Loucy (cell line): ENCODE measurements around the gene QSER1.

Source experiments
- H2AFZ ChIP-seq: fragments of 200-600 bp; sonication (generic); 2 replicates; pipeline ENCODE4 v1.6.0; 2016; ENCODE audit warnings: antibody characterized with exemption, mild to moderate bottlenecking, low read length, moderate library complexity
- H3F3A ChIP-seq: fragments of 200-600 bp; 2 replicates; pipeline ENCODE4 v1.6.0; 2016; ENCODE audit warnings: antibody characterized with exemption, low read depth, mild to moderate bottlenecking
- H3K27me3 ChIP-seq: fragments of 200-600 bp; sonication (generic); 2 replicates; pipeline ENCODE4 v1.6.1; 2014; ENCODE audit warnings: low read length, mild to moderate bottlenecking; ENCODE audit not compliant: insufficient read depth, poor library complexity, severe bottlenecking
- H3K36me3 ChIP-seq: fragments of 200-600 bp; sonication (generic); 2 replicates; pipeline ENCODE4 v1.6.1; 2016; ENCODE audit warnings: low read length; ENCODE audit not compliant: insufficient read depth
- H3K4me1 ChIP-seq: fragments of 200-600 bp; sonication (generic); 2 replicates; pipeline ENCODE4 v1.5.1; 2014; ENCODE audit warnings: low read length, mild to moderate bottlenecking; ENCODE audit not compliant: insufficient read depth, poor library complexity, severe bottlenecking
- H3K4me2 ChIP-seq: fragments of 200-600 bp; sonication (generic); 2 replicates; pipeline ENCODE4 v1.6.0; 2014; ENCODE audit warnings: antibody characterized with exemption, low read length, low read depth, mild to moderate bottlenecking; ENCODE audit not compliant: poor library complexity, severe bottlenecking
- H3K4me3 ChIP-seq: fragments of 200-600 bp; sonication (generic); 2 replicates; pipeline ENCODE4 v1.5.1; 2014; ENCODE audit warnings: low read length, mild to moderate bottlenecking, mixed read lengths; ENCODE audit not compliant: poor library complexity, severe bottlenecking
- H3K79me2 ChIP-seq: fragments of 200-600 bp; sonication (generic); 2 replicates; pipeline ENCODE4 v1.6.1; 2014; ENCODE audit warnings: low read length; ENCODE audit not compliant: insufficient read depth
- H3K9ac ChIP-seq: fragments of 200-600 bp; sonication (generic); 2 replicates; pipeline ENCODE4 v1.6.0; 2014; ENCODE audit warnings: mild to moderate bottlenecking, low read depth, low read length, moderate library complexity; ENCODE audit not compliant: poor library complexity, severe bottlenecking
- H3K9me2 ChIP-seq: fragments of 200-600 bp; sonication (generic); replicated peaks from 2 replicates; pipeline ENCODE4 v1.6.1; 2016; ENCODE audit warnings: low read depth, low read length, mixed read lengths
- H3K9me3 ChIP-seq: fragments of 200-600 bp; sonication (generic); 2 replicates; pipeline ENCODE4 v1.6.1; 2014; ENCODE audit warnings: mild to moderate bottlenecking, antibody characterized with exemption, low read length, low read depth; ENCODE audit not compliant: insufficient read depth
- H4K20me1 ChIP-seq: fragments of 200-600 bp; sonication (generic); 2 replicates; pipeline ENCODE4 v1.6.0; 2014; ENCODE audit warnings: antibody characterized with exemption, low read length, mild to moderate bottlenecking; ENCODE audit not compliant: insufficient read depth, poor library complexity, severe bottlenecking
- CTCF ChIP-seq: fragments of 200-600 bp; sonication (generic); conservative IDR thresholded peaks from 2 replicates; pipeline ENCODE4 v1.5.1; 2014; ENCODE audit warnings: mild to moderate bottlenecking, antibody characterized with exemption, low read length
- EZH2phosphoT487 ChIP-seq: fragments of 200-600 bp; IDR thresholded peaks from 2 replicates; pipeline ENCODE4 v1.6.1; 2018; ENCODE audit warnings: antibody characterized with exemption, mild to moderate bottlenecking, moderate library complexity, borderline replicate concordance

QSER1 gene

GRCh38 chr11:32991898-32992297 lies 99.3 kb downstream of the QSER1 start:
- no peak overlapping the region for H3K4me3 ChIP-seq
- TF ChIP-seq CTCF (no peak), EZH2phosphoT487 (no peak)
- H2AFZ ChIP-seq: no peak overlapping the region
- no peaks in the 10 kb centered on the region for H3K79me2 ChIP-seq
- peaks cover 9% of the 10 kb centered on the region for H3K9me3 ChIP-seq
- H3K4me2 ChIP-seq: no peak overlapping the region
- H3K36me3 ChIP-seq: no peaks in the 10 kb centered on the region
- no peak overlapping the region for H3K9ac ChIP-seq
- H3K4me1 ChIP-seq: no peaks in the 10 kb centered on the region
- no peaks in the 10 kb centered on the region for H3F3A ChIP-seq
- no peaks in the 10 kb centered on the region for H3K27me3 ChIP-seq
- no peaks in the 10 kb centered on the region for H4K20me1 ChIP-seq
- no peaks in the 10 kb centered on the region for H3K9me2 ChIP-seq

GRCh38 chr11:33000181-33000580 lies 107.6 kb downstream of the QSER1 start:
- Histone ChIP-seq H3K9me3 (no peaks in the 10 kb centered on the region), H3K4me1 (peaks cover 7% of the 10 kb centered on the region), H3K27me3 (no peaks in the 10 kb centered on the region), H3F3A (0 out of 2 replicates have a peak, but pooled peaks cover 3% of the 10 kb centered on the region), H2AFZ (no peak overlapping the region), H3K4me2 (no peak overlapping the region), H3K36me3 (no peaks in the 10 kb centered on the region), H4K20me1 (no peaks in the 10 kb centered on the region), H3K79me2 (no peaks in the 10 kb centered on the region), H3K4me3 (no peak overlapping the region), H3K9ac (no peak overlapping the region), H3K9me2 (no peaks in the 10 kb centered on the region)
- TF ChIP-seq EZH2phosphoT487 (no peak), CTCF (no peak)

- H3K79me2 ChIP-seq: no peaks in the 10 kb centered on the region
- no peak overlapping the region for H3K4me3 ChIP-seq
- 0 out of 2 replicates have a peak, but pooled peaks cover 3% of the 10 kb centered on the region for H3F3A ChIP-seq
- no peak overlapping the region for H3K9ac ChIP-seq
- H4K20me1 ChIP-seq: no peaks in the 10 kb centered on the region
- H3K9me3 ChIP-seq: no peaks in the 10 kb centered on the region
- H3K9me2 ChIP-seq: no peaks in the 10 kb centered on the region
- H3K4me2 ChIP-seq: no peak overlapping the region
- peaks cover 18% of the 10 kb centered on the region for H3K4me1 ChIP-seq
- TF ChIP-seq CTCF: no peak
- TF ChIP-seq EZH2phosphoT487: no peak
- H2AFZ ChIP-seq: no peak overlapping the region
- no peaks in the 10 kb centered on the region for H3K27me3 ChIP-seq
- no peaks in the 10 kb centered on the region for H3K36me3 ChIP-seq
These were observed 108.7 kb downstream of the QSER1 start for GRCh38 chr11:33001281-33001680.
